KBM-7 (cell line): Measurements from ENCODE around the gene RASGRP3.

Source experiments
- DNase-seq: peaks from one replicate; pipeline ENCODE4 v3.0.0-alpha.2; 2015
- in situ Hi-C: fragments of 300-500 bp; cut with MboI; formaldehyde crosslinking; loops from 2 replicates; pipeline ENCODE4 v1.14.3; 2020; ENCODE audit warnings: low sequenced_read_pairs, low pct_unique_long_range_greater_than_20kb, mixed read lengths

Gene RASGRP3

DNA sequence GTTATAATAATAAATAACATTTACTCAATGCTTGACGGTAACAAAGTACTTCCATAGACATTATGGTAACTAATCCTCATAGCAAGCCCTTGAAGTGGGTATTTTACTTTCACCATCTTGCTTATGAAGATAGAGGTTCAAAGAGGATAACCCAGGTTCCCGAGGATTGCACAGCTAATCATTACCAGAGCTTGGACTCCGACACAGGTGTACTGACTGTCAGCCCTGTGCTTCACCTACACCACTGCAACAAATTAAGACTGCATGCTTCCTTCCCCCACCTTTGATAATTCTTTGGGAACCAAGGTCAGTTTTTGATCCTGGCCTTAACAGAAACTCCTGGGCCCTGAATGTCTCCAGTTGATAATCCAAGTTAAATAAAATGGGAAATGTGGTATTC lies 73.8 kb downstream of the RASGRP3 start:
- no peak for DNase-seq
- in situ Hi-C loops: no loop called here

DNA sequence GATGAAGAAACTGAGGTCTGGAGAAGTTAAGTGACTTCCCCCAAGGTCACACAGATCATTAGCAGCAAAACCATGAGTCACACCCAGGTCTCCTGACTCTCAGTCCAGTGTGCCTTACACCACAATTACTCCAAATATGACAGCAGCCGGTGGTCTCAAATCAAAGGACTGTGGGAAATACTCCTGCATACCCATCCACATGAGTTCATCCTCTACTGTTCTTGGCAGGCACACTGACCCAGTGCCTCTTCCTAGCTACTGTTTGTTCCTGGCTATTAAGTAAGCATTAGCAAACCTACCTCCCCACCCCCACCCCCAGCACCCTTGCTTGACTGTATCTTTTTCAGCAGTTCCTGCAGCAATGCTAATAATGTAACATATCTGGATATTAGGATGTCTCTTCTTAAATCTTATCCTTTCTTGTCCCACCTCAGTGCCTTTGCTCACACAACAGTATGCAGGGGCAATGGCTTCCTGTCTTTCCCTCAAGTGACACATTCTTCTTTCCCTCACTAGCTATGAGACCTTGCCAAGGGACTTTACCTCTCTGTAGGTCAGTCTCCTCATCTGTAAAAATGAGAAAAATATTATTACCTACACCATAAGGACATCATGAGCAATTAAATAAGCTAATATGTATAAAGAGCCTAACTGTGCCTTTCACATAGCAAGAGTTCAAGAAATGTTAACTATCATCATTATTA lies 76.5 kb downstream of the RASGRP3 start:
- no peak for DNase-seq

DNA sequence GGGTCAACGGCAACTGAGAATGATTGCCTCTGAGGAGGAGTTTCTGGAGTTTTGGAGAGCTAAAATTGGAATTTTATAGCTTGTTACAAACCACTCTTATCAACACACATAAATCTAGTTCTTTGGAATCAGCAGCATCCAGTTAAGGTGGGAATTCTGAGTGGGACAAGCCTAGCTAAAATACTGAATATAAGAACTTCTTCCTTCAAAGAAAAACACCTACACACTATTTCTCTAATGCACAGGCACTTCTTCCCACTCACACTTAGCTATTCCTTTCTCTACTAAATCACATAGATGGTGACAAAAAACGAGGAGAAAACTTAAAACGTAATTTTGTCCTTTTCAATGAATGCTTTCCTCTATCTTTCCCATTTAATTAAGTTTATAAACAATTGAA lies 79.2 kb downstream of the RASGRP3 start:
- no peak for DNase-seq
- in situ Hi-C loops: no loop called here

More for the DNA sequence above, 76.5 kb downstream of the RASGRP3 start:
- in situ Hi-C loops: no loop called here

DNA sequence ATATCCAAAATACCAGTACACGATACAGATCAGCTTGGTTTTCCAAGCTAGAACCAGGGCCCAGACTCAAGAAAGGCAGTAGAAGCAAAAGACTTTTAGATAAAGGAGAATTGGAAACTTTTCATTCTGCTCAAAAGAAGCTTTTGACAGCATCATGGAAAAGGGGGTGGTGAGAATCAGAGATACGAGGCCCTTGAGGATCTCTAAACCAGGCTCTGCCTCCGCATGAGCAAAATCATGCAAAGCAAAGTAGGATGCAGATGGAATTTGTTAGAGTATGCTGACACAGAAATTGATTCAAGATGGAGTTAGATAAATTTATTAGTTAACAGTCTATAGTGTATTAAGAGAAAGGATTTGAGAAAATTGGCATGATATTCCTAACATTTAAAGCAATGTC lies 82.9 kb downstream of the RASGRP3 start:
- DNase-seq: no peak
- in situ Hi-C loops: no loop called here

DNA sequence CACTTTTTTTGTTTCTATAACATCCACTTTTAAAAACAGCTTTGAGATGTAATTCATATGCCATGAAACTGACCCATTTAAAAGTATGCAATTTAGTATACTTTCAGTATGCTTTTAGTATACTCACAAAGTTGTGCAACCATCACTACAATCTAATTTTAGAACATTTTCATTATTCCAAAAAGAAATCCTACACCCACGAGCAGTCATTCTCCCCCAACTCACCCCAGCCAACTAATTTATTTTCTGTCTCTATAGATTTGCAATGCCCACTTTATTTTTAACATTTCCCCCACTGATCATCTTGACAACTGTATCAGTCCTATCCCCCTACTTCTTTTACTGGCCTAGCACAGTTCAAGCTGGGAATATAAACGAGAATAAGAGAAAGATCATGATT lies 83.6 kb downstream of the RASGRP3 start:
- no peak for DNase-seq
- in situ Hi-C loops: no loop called here

DNA sequence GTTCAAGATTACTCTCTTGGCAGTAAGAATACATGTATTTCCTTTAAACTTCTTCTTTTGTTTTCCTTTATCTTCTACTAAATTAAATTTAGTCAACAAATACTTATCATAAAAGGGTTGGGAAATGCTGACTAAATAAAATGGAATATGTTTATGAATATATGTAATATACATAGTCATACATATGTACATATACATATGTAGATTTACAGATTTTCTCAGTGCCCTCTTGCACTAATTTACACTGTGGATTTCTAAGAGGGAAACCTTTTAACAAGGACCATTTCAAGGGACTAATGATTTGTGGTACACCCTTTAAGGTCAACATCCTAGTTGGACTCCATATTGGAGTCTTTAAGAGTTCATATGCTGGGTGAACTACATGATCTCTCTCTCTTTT lies 85.4 kb downstream of the RASGRP3 start:
- in situ Hi-C loops: no loop called here
- no peak for DNase-seq

DNA sequence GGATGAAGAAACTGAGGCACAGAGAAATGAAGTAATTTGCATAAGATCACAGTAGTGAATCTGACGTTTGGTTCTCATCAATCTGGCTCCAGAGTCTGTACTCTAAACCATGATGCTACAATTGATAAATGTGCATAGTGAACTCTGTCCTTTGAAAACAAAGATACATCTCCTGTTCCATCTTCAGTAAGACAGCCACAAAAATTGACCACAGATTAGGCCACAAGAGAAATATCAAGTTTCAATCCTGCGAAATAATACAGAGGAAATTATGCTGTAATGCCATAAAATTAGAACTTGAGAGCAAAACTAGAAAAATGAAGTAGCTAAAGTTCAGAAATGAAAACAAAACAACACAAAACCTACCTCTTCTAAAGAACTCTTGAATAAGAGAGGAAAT lies 94.2 kb downstream of the RASGRP3 start:
- no peak for DNase-seq
- in situ Hi-C loops: no loop called here

DNA sequence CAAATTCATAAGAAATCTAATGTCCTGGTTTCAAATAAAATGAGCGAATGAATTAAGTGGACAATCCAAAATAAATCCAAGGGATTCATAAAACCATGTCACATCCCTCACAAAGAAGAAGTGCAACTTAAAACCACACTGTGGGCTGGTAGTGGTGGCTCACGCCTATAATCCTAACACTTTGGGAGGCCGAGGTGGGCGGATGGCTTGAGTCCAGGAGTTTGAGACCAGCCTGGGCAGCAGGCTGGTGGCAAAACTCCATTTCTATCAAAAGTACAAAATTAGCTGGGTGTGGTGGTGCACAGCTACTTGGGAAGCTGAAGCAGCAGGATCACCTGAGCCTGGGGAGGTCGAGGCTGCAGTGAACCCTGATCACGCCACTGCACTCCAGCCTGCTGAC lies 97.2 kb downstream of the RASGRP3 start:
- in situ Hi-C loops: no loop called here
- DNase-seq: no peak

DNA sequence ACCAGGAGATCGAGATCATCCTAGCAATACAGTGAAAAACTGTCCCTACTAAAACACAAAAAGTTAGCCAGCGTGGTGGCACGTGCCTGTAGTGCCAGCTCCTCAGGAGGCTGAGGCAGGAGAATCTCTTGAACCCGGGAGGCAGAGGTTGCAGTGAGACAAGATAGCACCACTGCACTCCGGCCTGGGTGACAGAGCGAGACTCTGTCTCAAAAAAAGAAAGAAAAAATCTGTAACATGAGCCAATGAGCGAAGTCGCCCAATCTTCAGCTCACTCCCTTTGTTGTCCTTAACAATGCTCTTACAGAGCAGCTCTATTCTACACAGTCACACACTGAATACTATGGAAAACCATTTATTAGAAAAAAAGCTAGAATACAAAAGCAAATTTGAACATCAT lies 100.6 kb downstream of the RASGRP3 start:
- in situ Hi-C loops: no loop called here

DNA sequence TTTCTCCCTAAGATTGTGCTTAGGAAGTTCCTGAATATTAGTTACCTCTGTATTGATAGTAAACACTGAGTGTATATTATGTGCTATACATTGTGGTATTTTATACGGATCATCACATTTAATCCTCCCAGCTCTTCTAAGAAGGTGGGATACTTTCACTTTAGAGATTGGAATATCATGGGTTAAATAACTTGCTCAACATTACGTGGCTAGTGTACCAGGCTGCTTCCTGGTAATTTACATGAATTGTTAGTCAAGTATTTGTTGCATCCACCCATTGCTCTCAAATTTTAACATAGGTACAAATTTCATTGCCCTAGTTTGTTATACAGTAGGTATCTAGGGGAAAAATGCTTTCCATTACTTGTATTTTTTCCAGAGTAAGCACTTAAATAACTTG lies 101.2 kb downstream of the RASGRP3 start:
- in situ Hi-C loops: no loop called here
- no peak for DNase-seq

More for the DNA sequence above, 100.6 kb downstream of the RASGRP3 start:
- no peak for DNase-seq

DNA sequence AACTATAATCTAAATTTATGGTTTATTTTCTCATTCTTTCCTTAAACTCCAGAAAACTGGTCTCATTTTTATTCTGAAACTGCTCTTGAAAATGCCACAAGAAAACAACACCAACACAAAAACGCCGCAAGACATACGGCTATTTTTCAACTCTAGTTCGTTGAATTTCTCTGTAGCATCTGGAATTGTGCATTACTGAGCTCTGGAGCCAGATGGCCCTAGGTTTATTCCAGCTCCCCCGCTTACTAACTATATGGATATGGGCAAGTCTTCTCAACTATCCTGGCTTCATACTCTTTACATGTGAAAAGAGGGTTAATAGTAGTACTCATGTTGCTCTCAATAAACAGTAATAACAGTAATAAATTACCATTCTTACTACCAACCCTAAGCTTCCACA lies 102.8 kb downstream of the RASGRP3 start:
- no peak for DNase-seq
- in situ Hi-C loops: no loop called here

DNA sequence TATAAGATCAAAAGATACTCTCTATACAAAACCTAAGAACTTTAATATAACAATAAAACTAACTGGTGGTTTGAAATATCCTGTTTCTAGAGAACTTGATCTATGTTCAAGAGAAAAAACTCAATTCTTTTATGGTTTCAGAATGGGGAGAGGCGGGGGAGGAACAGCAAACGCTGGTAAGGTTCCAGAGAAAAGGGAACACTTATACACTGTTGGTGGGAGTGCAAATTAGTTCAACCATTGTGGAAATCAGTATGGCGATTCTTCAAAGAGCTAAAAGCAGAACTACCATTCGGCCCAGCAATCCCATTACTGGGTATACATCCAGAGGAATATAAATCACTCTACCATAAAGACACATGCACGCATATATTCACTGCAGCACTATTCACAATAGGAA lies 105.4 kb downstream of the RASGRP3 start:
- DNase-seq: peak; percentile 75
- in situ Hi-C loops: no loop called here

DNA sequence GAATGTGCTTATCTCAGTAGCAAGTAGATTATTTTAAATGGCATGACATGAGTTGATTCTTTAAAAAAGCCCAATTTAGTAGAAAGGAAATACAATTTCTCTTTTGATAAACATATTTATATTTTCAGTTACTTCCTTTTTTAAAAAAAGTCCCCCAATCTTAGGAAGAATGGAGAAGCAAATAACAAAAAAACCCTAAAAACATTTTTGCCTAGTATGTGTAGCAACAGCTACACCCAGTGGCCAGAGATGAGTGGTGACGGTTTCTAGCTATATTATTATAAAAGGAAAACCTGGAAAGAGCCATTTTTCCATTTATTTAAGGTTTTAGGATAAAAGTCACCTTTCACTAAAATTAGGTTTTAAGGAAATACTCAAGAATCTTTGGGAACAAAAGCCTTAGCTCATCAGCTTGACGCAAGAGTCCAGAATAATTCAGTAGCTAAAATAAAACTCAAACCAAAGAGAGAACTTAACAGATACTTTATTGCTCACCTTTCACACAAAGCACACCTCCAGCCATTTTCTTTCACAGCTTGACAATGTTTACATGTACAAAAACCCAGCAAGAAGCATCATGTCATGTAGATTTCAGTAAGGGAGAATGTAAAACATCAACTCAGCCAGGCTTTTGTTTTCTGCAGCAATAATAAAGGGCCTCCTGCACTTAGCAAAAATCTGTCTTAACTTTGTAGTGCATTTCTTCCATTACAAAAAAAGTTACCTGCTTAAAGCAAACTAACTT lies 106.9 kb downstream of the RASGRP3 start:
- in situ Hi-C loops: no loop called here
- DNase-seq: peak; percentile 57

DNA sequence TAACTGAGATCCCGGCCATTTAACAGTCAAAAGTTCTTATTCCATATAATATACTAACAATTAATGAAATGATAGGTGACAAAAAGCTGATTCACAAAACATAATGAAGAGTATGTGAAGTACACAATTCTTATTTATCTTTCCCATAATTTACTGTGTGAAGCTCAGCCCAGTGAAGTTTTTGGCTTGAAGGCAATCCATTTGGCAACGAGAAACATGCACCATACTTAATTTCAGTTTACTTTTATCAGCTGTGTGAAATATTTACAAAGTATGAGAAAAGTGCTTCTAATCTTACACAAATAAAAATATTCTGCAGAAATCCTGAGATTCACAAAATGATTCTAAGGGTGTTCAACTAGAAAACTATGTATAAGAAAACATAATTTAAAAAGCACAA lies 110.3 kb downstream of the RASGRP3 start:
- no peak for DNase-seq
- in situ Hi-C loops: no loop called here

DNA sequence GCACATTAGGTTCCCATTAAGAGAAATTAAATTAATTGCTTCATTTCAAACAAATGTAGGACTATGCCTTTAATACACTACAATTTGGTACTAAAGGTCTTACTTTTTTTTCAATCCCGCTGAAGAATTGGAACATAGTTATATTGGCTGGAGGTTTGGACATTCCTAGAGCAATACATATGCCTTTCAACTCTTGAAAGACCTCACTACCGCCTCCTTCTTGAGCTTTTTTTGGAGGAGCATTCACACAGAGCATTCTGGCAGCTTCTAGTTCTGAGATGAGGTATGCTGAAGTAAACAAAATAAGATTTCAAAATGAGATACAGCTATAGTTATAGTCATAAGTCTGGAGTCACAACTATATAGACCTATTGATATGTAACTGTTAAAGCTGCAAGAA lies 111.8 kb downstream of the RASGRP3 start:
- in situ Hi-C loops: no loop called here
- no peak for DNase-seq

DNA sequence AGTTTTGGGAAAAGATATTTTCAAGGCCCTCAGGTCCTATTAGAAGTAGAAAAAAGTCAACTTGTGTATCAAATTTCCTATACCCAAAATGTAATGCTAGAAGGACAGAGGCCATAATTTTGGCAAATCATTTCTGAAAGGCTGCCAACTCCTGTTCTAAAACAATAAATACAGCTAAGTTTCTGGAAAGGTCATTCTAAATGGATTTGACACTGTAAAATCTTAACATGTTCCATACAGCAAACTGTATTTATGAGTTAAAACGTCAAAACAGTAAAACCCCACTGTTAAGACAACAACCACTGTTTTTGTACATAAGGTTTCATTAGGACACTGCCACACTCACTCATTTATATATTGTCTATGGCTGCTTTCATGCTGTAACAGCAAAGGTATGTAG lies 113.0 kb downstream of the RASGRP3 start:
- no peak for DNase-seq
- in situ Hi-C loops: no loop called here

DNA sequence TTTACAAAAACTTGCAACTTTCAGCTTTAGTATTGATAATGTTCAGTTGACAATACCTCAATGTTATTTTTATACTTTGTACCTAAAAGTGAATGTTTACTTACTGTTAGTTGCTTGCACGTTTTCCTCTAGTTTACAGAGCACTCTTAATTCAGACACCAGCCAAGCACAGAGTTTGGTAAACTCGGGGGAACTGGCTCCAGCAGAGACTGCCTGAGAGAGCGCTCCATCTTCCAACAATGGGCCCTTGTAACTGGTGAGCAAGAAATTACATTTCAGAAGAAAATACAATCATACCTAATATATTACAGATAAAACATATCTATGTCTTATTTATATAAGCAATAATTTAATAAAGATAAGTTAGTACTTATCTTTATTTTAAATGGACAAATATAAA lies 118.9 kb downstream of the RASGRP3 start:
- in situ Hi-C loops: no loop called here
- no peak for DNase-seq

DNA sequence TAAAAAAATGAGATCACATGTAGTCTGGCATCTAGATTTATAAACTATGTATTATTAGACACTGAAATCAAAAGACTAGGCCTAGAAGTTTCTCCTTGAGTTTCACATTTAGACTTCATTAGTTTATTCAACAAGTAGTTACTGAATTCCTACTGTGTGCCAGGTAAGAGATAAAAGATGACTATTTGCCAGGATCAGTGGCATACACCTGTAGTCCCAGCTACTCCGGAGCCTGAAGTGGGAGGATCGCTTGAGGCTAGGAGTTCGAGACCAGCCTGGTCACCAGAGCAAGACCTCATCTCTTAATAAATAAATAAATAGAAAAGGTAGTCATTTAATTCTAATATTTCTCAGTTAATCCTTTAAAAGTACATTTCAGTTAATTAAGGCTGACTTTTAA lies 120.6 kb downstream of the RASGRP3 start:
- in situ Hi-C loops: no loop called here
- no peak for DNase-seq

DNA sequence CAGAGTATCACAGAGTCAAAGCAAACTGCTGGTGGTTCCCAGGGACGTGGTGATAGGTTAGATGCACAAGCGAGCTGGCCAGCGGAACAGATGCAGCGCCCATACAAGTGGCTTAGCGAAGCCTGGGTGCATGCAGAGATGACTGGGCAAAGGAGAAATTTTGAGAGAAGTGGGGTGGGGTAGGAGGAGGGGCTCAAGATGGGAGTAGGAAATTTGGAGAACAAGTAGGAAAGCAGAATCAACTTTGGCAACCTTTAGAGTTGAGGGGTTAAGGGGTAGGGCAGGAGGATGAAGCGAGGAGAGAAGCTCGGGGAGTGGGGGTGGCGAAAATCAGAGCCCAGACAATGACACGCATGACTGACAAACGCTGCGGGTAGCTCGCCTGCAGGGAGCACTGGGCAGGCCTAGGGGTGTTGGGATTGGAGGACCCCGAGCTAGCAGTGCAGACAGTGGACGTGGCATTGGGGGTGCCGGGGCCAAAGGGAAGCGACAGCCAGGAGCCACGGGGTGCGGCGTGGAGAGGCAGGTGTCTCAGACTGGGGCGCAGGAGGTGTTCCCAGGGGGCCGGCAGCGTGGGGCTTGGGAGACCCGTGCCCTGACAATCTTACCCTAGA lies 122.2 kb downstream of the RASGRP3 start:
- DNase-seq: peak; percentile 45
- in situ Hi-C loops: no loop called here

DNA sequence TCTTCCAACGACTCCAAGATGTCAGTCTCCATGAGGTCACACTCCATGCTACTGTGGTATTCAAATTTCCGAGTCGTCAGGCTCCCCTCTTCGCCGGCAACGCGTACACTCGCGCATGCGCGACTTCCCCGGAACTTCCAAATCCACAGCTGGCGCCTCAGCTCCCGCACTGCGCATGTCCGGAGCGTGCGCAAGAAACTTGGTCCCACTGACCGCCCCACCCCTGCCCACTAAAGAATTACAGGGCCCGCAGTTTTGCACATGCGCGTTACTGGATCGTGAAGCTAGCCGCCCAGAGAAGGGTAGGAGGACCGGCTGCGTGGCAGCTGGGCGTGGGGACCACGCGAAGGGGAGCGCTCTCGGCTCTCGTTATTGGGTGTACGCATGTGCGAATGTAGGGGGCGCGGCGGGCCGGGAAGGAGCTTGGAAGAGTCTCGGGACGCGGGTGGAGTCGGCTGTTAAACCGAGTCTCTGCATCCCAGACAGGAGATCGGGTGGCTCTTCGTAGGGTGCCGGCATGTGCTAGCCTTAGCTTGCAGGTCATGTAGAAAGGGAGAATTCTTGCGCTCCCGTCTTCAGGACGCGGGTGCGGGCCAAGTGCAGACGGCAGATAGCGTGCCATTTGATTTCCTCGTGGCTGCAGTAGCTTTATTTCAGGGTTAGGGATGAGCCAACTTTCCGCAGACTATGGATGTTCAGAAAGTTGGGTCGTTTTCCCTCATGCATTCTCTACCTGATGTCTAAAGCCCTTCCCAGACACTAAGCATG lies 122.9 kb downstream of the RASGRP3 start, which contains the start of gene FAM98A:
FAM98A (minus strand) TSS at position 125 of the 768 bp plus-strand sequence; CDS start at position 47, 78 bp downstream.
- in situ Hi-C loops: no loop called here
- DNase-seq: peak; percentile 98
